GM12878 (cell line): ENCODE measurements around the gene LRRC15. TPM values are rescaled to one million over a fixed set of nuclear protein-coding genes. Genes with fewer than 3 reads are reported as not detected.

ENCODE experiments used
- ATAC-seq: fragments of 200-7000 bp; cut with Tn5 transposase; 3 replicates; pipeline ENCODE4 v1.9.1; 2020; ENCODE audit warnings: mild to moderate bottlenecking, moderate library complexity
- BruUV-seq: library from RNA; stranded (reverse); fragments of 400-500 nt; replicated peaks from 2 replicates; lab custom pipeline; 2021; lab: Mats Ljungman, UMichigan
- CTCF ChIA-PET: fragments of 300-600 bp; sonication (Branson Sonifier 250); formaldehyde crosslinking; extraction: SDS; loops from one replicate; lab custom pipeline; 2021; ENCODE audit warnings: inconsistent platforms; lab: Yijun Ruan, JAX
- POLR2A ChIA-PET: fragments of 350-600 bp; formaldehyde crosslinking; extraction: SDS; loops from one replicate; lab custom pipeline; 2021; ENCODE audit warnings: inconsistent platforms; lab: Charles Lee
- RAD21 ChIA-PET: fragments of 300-600 bp; sonication (Branson Sonifier 250); formaldehyde crosslinking; loops from one replicate; lab custom pipeline; 2023; ENCODE audit warnings: antibody characterized with exemption; ENCODE audit not compliant: unreplicated experiment; lab: Charles Lee
- SMC1A ChIA-PET: fragments of 300-600 bp; sonication (Branson Sonifier 250); formaldehyde crosslinking; loops from one replicate; lab custom pipeline; 2023; ENCODE audit not compliant: unreplicated experiment, uncharacterized antibody; lab: Charles Lee
- DNase-seq: peaks from one replicate; pipeline ENCODE4 v3.0.0-alpha.2; 2011; ENCODE audit warnings: low read depth, low spot score
- FAIRE-seq: peaks from 3 replicates; lab custom pipeline; 2011; peaks lifted over from hg19 to GRCh38; lab: Jason Lieb, UNC
- H2AFZ ChIP-seq: 2 replicates; pipeline ENCODE4 v1.6.0; 2011; ENCODE audit warnings: low read depth, low read length, control low read depth; ENCODE audit not compliant: control insufficient read depth
- H3K27ac ChIP-seq: 2 replicates; pipeline ENCODE4 v1.5.1; 2011; ENCODE audit warnings: control low read depth; ENCODE audit not compliant: control insufficient read depth, insufficient read depth
- H3K27me3 ChIP-seq, 2 experiments: replicated peaks in 1 of 2; 2 replicates each; pipeline versions ENCODE4 v1.6.0 to v1.6.1; 2011; ENCODE audit warnings: low read length in 1 of 2; ENCODE audit not compliant: control insufficient read depth in 2 of 2, insufficient read depth in 2 of 2
- H3K36me3 ChIP-seq, 2 experiments: 2 replicates each; pipeline ENCODE4 v1.5.1; 2011; ENCODE audit warnings: low read length in 1 of 2; ENCODE audit not compliant: control insufficient read depth in 2 of 2, insufficient read depth in 2 of 2
- H3K4me1 ChIP-seq: 2 replicates; pipeline ENCODE4 v1.6.1; 2011; ENCODE audit warnings: mild to moderate bottlenecking, low read length, moderate library complexity, mixed read lengths; ENCODE audit not compliant: control insufficient read depth, insufficient read depth
- H3K4me2 ChIP-seq: 2 replicates; pipeline ENCODE4 v1.6.0; 2011; ENCODE audit warnings: control low read depth; ENCODE audit not compliant: control insufficient read depth, insufficient read depth
- H3K4me3 ChIP-seq: fragments of 200-600 bp; sonication (generic); 2 replicates; pipeline ENCODE4 v1.5.1; 2016
- H3K79me2 ChIP-seq: 2 replicates; pipeline ENCODE4 v1.6.0; 2011; ENCODE audit warnings: low read length; ENCODE audit not compliant: control insufficient read depth, insufficient read depth
- H3K9ac ChIP-seq: 2 replicates; pipeline ENCODE4 v1.8.0; 2011; ENCODE audit warnings: low read length, control low read depth, mixed read lengths; ENCODE audit not compliant: control insufficient read depth, insufficient read depth
- H3K9me3 ChIP-seq: replicated peaks from 3 replicates; pipeline ENCODE4 v1.5.1; 2011; ENCODE audit warnings: mild to moderate bottlenecking, low read length; ENCODE audit not compliant: control insufficient read depth, insufficient read depth
- H4K20me1 ChIP-seq: 2 replicates; pipeline ENCODE4 v1.6.0; 2011; ENCODE audit not compliant: control insufficient read depth, insufficient read depth
- ASH2L ChIP-seq: fragments of 300-600, 200-600 bp; sonication (generic); IDR thresholded peaks from 2 replicates; pipeline ENCODE4 v1.6.1; 2017; ENCODE audit warnings: low read depth, mild to moderate bottlenecking, borderline replicate concordance
- CEBPB ChIP-seq, 2 experiments: fragments of 150-350 bp in 1 of 2; IDR thresholded peaks; 2 replicates each; pipeline ENCODE4 v1.6.1; 2012 to 2014; ENCODE audit warnings: low read depth in 2 of 2, low read length in 2 of 2, borderline replicate concordance in 1 of 2, inconsistent platforms in 1 of 2
- GATAD2B ChIP-seq: fragments of 450-650 bp; conservative IDR thresholded peaks from 2 replicates; pipeline ENCODE4 v1.6.1; 2017; ENCODE audit warnings: low read depth, mild to moderate bottlenecking, moderate library complexity
- HDAC6 ChIP-seq: fragments of 200-600 bp; sonication (generic); IDR thresholded peaks from one replicate; pipeline ENCODE4 v1.8.0; 2017; ENCODE audit warnings: antibody characterized with exemption; ENCODE audit not compliant: unreplicated experiment
- IKZF1 ChIP-seq: fragments of 450-650 bp; conservative IDR thresholded peaks from 2 replicates; pipeline ENCODE4 v1.6.1; 2017; ENCODE audit warnings: antibody characterized with exemption, mild to moderate bottlenecking
- NR2C2 ChIP-seq: IDR thresholded peaks from 2 replicates; pipeline ENCODE4 v1.6.1; 2011; ENCODE audit warnings: borderline replicate concordance, low read depth; ENCODE audit not compliant: control insufficient read depth, insufficient read length
- PML ChIP-seq: IDR thresholded peaks from 2 replicates; pipeline ENCODE4 v1.6.1; 2012; ENCODE audit warnings: low read length, inconsistent platforms
- POLR2AphosphoS5 ChIP-seq: IDR thresholded peaks from 2 replicates; pipeline ENCODE4 v1.6.1; 2011; ENCODE audit warnings: mild to moderate bottlenecking, low read length, inconsistent platforms
- RAD51 ChIP-seq: fragments of 450-650 bp; IDR thresholded peaks from 2 replicates; pipeline ENCODE4 v1.6.1; 2016; ENCODE audit warnings: moderate library complexity, mild to moderate bottlenecking, inconsistent platforms
- ZNF687 ChIP-seq: fragments of 450-650 bp; IDR thresholded peaks from 2 replicates; pipeline ENCODE4 v1.6.1; 2017; ENCODE audit warnings: mild to moderate bottlenecking, moderate library complexity
- WGBS: methylation state at CpG from one replicate; pipeline ENCODE4 v1.1.6; 2016; ENCODE audit warnings: low lambda C conversion rate; ENCODE audit not compliant: insufficient replicate concordance, insufficient coverage; ENCODE audit errors: missing lambda C conversion rate; 5-methylcytosine and 5-hydroxymethylcytosine counted together
- in situ Hi-C: fragments of 300-500 bp; cut with MboI; formaldehyde crosslinking; loops from 9 replicates; pipeline ENCODE4 v1.14.3; 2018; ENCODE audit warnings: mixed read lengths
- intact Hi-C: fragments of 100-400 bp; cut with micrococcal nuclease; formaldehyde crosslinking; loops from one replicate; pipeline ENCODE4 v1.14.2; 2022; ENCODE audit not compliant: unreplicated experiment
- polyA plus RNA-seq, 11 experiments: library from polyadenylated mRNA; depleted of rRNA in 4 of 11; unstranded in 6 of 11; stranded (reverse) in 5 of 11; fragments of >200 nt; fragmentation: Nextera tagmentation in 4 of 11; fragmentation: Illumina TruSeq in 1 of 11; extraction: Ambion mirVana in 4 of 11; extraction: Trizol in 1 of 11; gene quantifications; 1 replicate in 1 of 11; 2 replicates in 10 of 11; pipeline versions ENCODE4 v1.2.1 to v1.2.3, GENCODE V29; 2011 to 2016; ENCODE audit warnings: inconsistent platforms in 2 of 11, missing spikeins in 2 of 11, low read depth in 1 of 11
- total RNA-seq, 4 experiments: library from RNA; depleted of rRNA in 3 of 4; stranded (reverse); fragments of >200 nt in 3 of 4; fragmentation: Illumina TruSeq in 1 of 4; extraction: Trizol in 1 of 4; gene quantifications; 2 replicates each; pipeline versions ENCODE4 v1.2.1 to v1.2.3, GENCODE V29; 2013 to 2021

The LRRC15 gene
- total and polyA plus RNA-seq, 10 of the 15 experiments (the other 5 are each of a cell fraction or from before 2014, with no cell fraction given), result not detected

- in situ Hi-C loops, result no loop called here
- ChIA-PET CTCF (no interaction called here), SMC1A (interaction anchor here (0.6 kb wide), 1 partner anchor 10 kb away, joined by 3 read pairs; no protein-coding TSS in a partner anchor), POLR2A (interaction anchor here (0.6 kb wide), 1 partner anchor 18 kb away, joined by 8 read pairs; no protein-coding TSS in a partner anchor)
- 51% methylated on average over 14 of the region's 14 CpGs for WGBS
- no peaks in the 10 kb centered on the region for H3K79me2 ChIP-seq
- no peaks in the 10 kb centered on the region for H3K4me1 ChIP-seq
- BruUV-seq, result no TSS peak
- no peak overlapping the region for H2AFZ ChIP-seq
- DNase-seq, result no peak
- no peak overlapping the region for H3K9ac ChIP-seq
- H3K4me2 ChIP-seq, result no peak overlapping the region
- peaks cover 8 to 10% of the 10 kb centered on the region in 2 experiments for H3K27me3 ChIP-seq
- H4K20me1 ChIP-seq, result no peaks in the 10 kb centered on the region
- no peaks in the 10 kb centered on the region for H3K36me3 ChIP-seq
- no peak for ATAC-seq
- intact Hi-C loops, result no loop called here
- FAIRE-seq, result no peak
- no peak overlapping the region for H3K4me3 ChIP-seq
- no peaks in the 10 kb centered on the region for H3K9me3 ChIP-seq
- TF ChIP-seq POLR2AphosphoS5 (no peak), PML (no peak), RAD51 (no peak), CEBPB (IDR thresholded peaks at IDR 0.05; ENCODE audit: borderline replicate concordance in 1 of 2, low read depth in 2 of 2, low read length in 2 of 2) (no peak), GATAD2B (no peak), ASH2L (no peak), HDAC6 (no peak)
- TF ChIP-seq, all 136 proteins: peak for 0
- RAD21 ChIA-PET, result no interaction called here
- no peak overlapping the region for H3K27ac ChIP-seq
Measured at GRCh38 chr3:194373028-194373427, 3.5 kb upstream of the LRRC15 start.

GRCh38 chr3:194370753-194371152 is 1.2 kb upstream of the LRRC15 start:
- H3K27ac ChIP-seq, result no peak overlapping the region
- intact Hi-C loops, result no loop called here
- H2AFZ ChIP-seq, result no peak overlapping the region
- H3K9ac ChIP-seq, result no peak overlapping the region
- H3K4me3 ChIP-seq, result no peak overlapping the region
- no peaks in the 10 kb centered on the region for H3K79me2 ChIP-seq
- ChIA-PET SMC1A (no interaction called here), RAD21 (no interaction called here), CTCF (no interaction called here), POLR2A (no interaction called here)
- DNase-seq (no peak), FAIRE-seq (no peak), ATAC-seq (no peak)
- H3K4me1 ChIP-seq, result no peaks in the 10 kb centered on the region
- in situ Hi-C loops, result no loop called here
- 33% methylated on average over 9 of the region's 10 CpGs for WGBS
- no peak overlapping the region for H3K4me2 ChIP-seq
- H3K27me3 ChIP-seq, result peaks cover 8 to 12% of the 10 kb centered on the region in 2 experiments
- H4K20me1 ChIP-seq, result no peaks in the 10 kb centered on the region
- H3K9me3 ChIP-seq, result no peaks in the 10 kb centered on the region
- no peaks in the 10 kb centered on the region for H3K36me3 ChIP-seq
- no TSS peak for BruUV-seq
- TF ChIP-seq ZNF687 (no peak), NR2C2 (no peak), IKZF1 (no peak)
